Body of pancreas (tissue), 4 donors: ENCODE results near the gene CANX.

Experiments
- CTCF ChIP-seq, 7 experiments: fragments of 450-650 bp in 4 of 7; fragments of 200-600 bp in 3 of 7; sonication (generic) in 3 of 7; IDR thresholded peaks; one replicate each; pipeline ENCODE4 v1.5.1; 2016 to 2019; ENCODE audit warnings: antibody characterized with exemption in 7 of 7
- POLR2A ChIP-seq, 3 donors: fragments of 450-650 bp; IDR thresholded peaks; one replicate each; pipeline ENCODE4 v1.6.1; 2016; ENCODE audit warnings: antibody characterized with exemption in 3 of 3, mild to moderate bottlenecking in 2 of 3

GRCh38 chr5:179774442-179774841 lies 75.7 kb downstream of the CANX start:
- TF ChIP-seq CTCF (IDR thresholded peaks at IDR 0.05) (no peak), POLR2A (IDR thresholded peaks at IDR 0.05) (no peak)
